Superior temporal gyrus (tissue), 1 donor: ENCODE data around the gene ANKRD33B.
"Not testable (repeated sequence)": the region's sequence is repeated elsewhere in the genome, so short reads cannot be mapped to it uniquely, and the experiment has no call there.

Experiments
- DNase-seq: peaks from one replicate; pipeline ENCODE4 v3.0.0-alpha.2; 2016; ENCODE audit errors: extremely low spot score

Gene ANKRD33B

DNA sequence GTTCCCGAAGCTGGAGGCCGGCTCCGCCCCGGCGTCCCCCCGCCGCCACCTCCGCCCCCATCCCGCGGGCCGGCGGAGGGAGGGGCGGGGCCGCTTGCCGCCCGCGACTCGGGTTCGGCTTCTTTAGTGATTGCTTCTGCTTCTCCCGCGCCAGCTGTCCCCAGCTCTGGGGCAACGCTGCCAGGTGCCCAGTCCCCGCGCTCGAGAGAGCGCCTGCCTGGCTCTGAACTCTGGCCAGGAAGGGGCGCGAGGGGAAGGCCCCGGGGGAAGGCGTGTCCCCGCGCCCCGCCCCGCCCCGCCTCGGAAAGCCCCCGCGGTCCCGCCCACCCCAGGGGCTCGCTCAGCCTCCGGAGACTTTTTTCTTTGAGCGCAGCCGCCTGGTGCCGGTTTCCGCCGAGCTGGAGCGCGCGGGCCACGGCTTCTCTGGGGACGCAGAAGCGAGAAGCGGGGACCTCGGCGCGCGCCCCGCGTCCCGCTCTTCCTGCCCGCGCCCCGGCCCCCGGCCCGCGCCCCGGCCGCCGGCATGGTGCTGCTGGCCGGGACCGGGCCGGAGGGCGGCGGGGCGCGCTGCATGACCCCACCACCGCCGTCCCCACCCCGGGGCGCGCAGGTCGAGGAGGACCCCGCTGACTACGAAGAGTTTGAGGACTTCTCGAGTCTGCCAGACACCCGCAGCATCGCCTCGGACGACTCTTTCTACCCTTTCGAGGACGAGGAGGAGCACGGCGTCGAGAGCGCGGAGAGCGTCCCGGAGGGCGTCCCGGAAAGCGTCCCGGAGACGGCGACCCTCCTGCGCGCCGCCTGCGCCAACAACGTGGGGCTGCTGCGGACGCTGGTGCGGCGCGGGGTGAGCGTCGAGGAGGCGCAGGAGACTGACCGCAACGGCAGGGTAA, at the start of gene ANKRD33B:
Gene ANKRD33B, plus strand, starts transcription at position 126 of the 893 bp plus-strand sequence. Its CDS starts 398 bp downstream, at position 524.
- DNase-seq: no peak

DNA sequence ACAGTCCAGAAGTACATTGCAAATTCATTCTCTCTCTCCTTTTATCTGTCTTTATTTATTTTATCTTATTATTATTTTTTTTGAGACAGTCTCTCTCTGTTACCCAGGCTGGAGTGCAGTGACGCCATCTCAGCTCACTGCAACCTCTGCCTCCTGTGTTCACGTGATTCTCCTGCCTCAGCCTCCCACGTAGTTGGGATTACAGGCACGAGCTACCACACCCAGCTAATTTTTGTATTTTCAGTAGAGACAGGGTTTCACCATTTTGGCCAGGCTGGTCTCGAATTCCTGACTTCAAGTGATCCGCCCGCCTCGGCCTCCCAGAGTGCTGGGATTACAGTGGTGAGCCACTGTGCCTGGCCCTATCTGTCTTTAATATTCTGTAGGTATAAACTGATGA, 49.3 kb upstream of the ANKRD33B start:
- not testable (repeated sequence) for DNase-seq

DNA sequence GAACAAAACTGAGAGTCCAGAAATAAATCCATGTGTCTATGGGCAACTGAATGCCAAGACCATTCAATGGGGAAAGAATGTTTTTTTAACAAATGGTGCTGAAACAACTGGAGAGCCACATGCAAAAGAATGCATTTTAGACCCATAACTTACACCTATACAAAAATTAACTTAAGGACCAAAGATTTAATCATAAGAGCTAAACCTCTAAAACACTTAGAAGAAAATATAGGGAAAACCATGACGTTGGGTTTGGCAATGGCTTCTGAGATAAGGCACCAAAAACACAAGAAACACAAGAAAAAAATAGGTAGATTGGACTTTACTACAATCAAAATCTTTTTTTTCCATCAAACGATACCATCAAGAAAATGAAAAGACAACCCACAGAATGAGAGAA, 48.4 kb upstream of the ANKRD33B start:
- no peak for DNase-seq

DNA sequence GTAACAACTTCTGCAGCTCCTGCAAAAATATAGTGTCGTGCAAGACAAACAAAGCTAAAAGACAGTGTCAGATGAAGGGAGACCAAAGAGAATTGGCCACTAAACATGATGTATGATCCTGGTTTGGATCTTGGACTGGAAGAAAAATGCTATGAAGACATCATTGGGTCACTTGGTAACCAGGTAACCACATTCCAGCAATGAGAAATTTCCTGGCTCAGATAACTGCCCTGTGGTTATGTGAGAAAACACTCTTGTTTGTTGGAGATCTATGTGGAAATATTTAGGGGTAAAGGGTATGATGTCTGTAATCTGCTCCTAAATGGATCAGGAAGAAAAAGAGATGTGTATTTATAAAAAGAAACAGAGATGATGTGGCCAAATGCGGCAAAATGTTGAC, 45.5 kb upstream of the ANKRD33B start:
- DNase-seq: no peak

DNA sequence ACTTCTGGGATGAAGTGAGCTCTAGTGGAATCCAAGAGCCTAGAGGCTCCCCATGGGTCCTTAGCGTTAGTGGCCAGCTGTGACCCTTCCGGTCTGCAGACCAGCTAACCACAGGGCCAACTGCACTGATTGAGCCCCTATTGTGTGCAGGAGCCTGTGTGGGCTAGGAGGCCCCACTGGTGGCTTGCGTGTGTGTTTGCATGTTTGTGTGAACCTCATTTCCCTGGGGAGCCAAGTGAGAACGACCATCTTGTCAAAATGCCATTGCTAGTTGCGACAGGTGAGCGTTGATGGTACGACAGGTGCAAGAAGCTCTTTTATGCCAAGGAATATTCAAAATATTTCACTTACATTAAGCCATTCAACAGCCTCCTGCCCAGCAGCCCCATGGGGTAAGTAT, 44.1 kb upstream of the ANKRD33B start:
- DNase-seq: no peak

DNA sequence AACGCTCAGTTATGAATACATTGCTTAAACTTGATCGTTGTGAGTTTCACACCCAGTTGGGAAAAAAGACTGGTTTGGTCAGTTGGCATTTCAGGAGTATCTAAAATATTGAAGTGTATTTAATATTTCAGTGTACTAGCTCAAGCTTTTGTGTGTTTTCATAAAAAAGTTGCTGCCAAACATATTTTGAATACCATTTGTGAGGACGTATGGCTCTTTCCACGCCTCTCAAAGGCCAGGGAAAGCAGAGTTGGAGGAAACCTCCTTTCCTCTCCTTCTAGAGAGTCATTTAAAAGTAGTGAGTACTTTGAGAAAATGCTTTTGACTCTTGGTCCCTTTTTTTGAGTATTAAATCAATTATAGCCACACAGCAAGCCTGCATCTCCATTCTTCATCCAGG, 43.2 kb upstream of the ANKRD33B start:
- DNase-seq: no peak

DNA sequence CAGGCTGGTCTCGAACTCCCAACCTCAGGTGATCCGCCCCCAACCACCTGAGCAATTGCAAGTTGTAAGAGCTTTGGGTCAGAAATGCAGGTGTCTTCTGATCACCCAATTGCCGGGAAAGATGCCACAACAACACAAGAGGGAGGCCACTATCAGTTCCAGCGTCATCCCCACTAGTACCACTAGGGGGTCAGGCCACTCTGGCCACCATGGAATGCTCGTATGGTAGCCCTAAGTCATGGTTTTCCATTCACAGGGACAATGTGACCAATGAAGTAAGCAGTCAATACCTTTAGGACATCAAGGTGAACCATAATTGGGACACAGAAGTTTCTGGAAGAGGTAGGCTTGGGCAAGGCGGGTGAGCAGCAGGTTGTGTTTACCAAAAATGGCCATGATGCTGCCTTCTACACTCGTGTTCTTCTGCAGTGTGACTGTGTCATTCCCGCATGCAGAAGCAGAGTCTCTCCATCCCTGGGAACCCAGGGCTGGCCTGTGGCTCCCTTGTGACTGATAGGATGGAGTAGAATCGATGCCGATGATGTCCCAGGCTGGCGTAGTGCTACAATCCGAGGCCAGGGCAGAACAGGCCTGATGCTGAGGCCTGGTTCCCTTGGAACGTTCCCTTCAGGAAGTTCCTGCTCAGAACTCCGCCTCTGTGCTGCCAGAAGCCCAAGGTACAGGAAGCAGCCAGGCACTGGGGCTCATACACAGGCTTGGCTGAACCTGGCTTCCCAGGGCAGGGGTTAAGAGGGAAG, 42.2 kb upstream of the ANKRD33B start:
- DNase-seq: no peak

DNA sequence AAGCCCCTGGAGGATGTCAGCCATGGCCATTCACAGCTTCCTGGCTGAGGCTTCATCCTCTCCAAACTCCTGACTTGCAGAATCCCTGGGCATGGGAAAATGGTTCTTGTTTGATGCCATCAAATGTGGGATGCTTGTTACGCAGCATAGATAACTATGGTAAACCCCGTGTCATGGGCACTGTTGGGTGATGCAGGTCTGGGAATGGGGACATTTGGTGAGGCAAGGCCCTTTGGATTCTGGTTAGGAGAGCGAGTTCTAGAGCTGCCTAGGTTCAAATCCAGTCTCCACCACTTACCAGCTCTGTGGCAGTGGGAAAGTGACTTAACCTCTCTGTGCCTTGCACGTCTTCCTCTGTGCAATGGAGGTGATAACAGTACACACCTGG, 41.7 kb upstream of the ANKRD33B start:
- DNase-seq: no peak

DNA sequence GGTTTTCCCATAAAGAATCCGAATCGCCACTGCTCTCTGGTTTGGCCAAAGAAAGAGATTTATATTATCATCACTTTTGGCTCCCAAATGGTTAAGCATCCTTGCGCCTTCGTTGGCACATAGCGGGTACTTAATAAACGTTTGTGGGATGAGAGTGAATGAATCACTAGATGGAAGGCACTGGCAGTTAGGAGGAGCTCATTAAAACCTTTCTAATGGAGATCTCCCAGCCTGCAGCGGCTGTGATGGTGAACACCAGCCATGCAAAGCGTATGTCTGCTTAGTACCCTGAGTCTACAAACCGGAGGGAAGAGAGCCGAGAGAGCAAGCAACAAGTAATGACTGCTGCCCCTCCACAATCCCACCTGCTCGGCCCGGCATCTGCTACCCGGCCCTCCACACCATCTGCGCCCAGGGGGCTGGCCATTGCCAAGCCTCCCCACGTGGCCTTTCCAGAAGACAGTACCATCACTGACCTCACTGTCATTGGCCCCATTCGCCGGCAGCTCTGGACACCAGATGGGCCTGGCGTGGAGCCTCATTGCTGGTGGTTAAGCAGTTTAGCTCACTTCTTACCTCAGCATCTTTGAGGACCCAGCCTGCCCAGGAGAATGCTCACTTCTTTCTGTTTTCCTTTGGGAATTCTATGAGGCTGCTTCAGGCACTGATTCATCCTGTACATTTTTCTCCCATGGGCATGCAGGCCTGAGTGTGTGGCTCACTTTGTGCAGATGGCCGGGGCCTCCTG, 39.3 kb upstream of the ANKRD33B start:
- peak; percentile 83 for DNase-seq

DNA sequence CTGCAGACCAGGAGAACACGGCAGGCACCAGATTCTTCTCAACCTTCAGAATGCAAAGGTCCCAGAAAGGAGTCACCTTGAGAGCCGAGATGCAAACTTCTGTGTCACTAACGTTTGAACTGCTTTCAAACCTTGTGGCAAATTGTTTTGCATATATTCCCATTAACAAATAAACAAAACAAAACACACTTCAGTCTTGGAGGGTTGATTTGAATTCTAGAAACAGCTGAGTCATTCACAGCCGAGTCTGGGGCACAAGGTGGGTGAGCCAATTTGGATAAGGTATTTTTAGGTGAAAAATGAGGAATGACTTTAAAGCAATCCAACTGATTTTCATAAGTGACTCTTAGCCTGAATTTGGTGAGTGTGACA, 38.8 kb upstream of the ANKRD33B start:
- DNase-seq: no peak

DNA sequence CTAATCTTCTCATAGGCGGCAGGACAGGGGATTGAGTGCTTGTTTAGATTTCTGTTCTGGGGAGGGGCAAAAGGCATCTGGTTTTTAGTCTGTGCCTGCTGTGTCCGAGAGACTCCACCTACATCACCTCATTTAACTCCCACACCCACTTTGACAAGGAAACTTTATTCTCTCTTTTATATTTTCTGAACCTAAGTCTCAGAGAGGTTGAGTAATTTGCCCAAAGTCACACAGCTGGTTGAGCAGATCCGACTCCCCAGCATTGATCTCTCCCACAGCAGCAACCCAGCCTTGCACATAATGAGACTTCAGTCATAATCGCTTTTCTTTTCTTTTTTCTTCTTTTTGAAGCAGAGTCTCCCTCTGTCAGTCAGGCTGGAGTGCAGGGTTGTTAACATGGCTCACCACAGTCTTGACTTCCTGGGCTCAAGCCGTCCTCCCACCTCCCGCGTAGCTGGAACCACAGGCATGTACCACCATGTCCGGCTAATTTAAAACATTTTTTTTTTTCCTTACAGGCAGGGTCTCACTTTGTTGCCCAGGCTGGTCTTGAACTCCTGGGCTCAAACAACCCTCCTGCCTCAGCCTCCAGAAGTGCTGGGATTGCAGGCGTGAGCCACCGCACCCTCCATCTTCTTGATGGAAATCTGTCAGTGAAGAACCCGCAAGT, 36.5 kb upstream of the ANKRD33B start:
- no peak for DNase-seq

DNA sequence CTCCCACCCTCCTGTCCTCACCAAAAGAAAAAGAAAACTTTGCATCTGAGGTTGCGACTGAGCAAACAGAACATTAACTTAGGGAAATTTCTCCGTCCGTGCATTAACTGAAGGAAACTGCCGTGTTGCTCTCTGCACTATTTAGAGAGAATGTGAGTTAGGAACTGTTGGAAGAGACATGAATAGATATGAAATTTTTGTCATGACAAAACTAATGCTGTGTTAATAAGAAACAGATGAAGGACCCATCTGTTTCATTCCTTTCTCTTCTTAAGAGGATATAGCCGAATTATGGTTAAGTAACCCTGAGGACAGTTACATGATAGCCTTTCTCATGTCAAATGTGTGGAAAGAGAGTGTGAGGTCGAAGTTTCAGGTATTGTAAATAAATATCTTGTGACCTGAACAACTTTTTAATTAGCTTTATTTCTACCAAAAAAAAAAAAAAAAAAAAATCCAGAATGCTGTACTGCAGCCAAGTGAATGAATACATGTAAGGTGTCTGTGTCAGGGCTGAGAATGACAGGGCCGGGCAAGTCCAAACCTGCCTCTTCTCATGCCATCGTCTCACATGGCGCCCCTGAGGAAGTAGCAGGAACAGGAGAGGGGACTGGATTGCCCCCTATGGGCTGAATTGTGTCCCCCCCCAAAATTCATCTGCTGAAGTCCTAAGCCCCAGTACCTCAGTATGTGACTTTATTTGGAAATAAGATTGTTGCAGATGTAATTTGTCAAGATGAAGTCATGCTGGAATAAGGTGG, 35.6 kb upstream of the ANKRD33B start:
- peak; percentile 21 for DNase-seq

DNA sequence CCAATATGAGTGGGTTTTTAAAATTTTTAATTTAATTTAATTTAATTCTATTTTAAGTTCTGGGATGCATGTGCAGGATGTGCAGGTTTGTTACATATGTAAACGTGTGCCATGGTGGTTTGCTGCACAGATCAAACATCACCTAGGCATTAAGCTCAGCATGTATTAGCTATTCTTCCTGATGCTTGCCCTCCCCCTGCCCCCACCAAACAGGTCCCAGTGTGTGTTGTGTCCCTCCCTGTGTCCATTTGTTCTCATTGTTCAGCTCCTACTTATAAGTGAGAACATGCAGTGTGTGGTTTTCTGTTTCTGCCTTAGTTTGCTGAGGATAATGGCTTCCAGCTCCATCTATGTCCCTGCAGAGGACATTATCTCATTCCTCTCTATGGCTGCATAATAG, 35.0 kb upstream of the ANKRD33B start:
- DNase-seq: no peak

DNA sequence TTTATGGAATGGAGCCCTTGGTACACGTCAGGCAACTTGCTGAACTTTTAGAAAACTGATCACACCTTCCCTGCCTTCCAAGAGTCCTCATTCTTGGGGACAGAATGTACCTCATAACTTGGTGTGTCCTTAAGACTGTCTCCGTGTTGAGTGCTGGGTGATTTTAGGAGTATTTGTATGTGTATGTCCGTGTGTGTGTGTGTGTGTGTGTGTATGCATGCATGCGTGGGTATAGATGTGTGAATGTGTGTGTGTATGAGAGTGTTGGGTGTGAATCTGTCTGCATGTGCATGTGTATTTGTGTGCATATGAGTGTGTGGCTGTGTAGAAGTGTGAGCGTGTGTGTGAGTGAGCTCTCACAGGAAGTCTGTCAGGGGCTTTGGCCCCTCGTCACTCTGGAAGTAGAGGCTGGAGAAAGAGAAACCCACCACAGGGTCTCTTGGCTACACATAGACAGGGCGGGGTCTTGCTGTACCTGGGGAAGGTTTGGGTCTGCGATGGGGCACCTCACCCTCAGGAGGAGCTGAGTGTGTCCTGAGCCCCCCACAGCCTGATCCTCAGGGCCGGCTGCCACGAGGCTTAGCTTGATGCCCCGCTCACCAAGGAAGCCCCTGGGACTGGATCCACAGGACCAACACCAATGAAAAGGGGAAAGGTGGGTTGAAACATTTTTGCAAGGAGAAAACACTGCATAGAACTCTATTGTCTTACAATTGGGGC, 33.1 kb upstream of the ANKRD33B start:
- DNase-seq: no peak

DNA sequence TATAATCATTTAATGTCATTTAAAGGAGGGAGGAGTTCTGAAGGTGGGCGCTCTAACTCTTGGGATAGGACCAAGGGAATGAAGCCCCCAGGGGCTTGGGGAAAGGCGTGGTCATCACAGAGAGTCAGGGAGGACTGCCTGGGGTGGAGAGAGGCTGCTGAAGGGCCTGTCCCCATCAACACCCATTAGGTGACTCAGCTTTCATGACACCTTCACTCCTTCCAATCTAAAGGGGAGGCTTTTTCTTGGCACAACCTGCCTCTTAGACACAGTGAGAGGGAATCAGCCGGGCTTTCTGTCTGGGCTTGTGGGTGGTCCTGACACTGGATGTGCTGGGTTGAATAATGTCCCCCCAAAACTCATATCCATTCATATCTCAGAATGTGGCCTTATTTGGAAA, 31.4 kb upstream of the ANKRD33B start:
- no peak for DNase-seq

DNA sequence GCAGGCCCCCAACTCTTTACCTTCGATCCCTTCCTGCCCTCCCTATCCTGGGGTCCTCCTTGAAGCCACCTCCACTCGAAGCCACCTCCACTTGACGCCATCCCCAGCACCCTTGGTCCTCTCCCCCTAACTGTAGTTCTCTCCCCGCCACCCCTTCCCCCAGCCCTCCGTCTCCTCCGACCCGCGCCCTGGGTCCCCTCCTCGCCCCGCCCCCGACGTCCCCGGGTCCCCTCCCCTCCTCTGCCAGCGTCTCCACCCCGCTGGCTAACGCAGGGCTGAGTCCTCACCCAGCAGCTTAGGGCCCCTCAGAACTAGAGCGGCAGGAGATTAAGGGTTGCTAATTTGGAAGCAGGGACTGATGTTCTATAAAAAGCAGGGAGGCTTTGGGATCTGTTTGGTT, 30.6 kb upstream of the ANKRD33B start:
- no peak for DNase-seq

DNA sequence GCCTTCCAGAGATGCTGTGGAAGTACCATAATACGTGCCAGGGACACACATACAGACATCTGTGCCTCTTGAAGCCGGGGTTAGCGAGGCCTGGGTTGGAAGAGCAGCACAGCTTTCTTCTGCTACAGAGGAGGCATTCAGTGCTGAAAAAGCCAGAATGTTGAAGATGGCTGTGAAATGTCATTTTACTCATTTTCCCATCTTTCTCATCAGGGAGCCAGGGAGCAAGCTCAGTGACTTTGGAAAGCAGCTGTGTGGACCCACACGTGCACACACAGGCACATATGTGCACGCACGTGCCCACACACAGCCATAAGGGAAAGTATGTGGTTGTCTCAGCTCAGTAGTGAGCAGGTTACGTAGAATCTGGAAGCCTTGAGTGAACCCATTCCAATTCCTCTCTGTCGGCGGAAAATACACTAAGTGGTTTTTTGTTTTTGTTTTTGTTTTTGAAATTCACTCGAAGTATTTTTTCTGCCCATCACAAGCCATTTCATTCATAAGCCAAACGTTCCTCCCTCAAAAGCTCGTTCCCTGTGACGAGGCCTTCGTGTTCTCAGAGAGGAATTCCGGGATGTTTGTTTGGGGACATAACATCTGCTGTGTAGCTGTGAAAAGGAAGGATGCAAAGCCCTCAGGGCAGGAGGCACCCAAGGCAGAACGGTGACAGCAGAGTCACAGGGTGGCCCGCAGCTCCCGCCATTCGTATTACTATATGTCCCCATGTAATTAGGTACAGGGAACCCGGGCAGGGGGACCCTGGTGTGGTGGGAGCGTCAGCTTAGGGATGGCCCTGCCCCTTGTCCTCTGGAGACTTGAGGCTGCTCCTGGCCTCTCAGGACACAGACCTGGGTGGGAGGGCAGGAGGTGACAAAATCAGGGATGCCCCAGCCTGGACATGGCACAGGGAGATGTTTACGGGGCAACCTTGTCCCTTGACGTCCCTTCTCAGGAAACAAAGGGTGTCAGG, 29.0 kb upstream of the ANKRD33B start:
- peak; percentile 54 for DNase-seq

DNA sequence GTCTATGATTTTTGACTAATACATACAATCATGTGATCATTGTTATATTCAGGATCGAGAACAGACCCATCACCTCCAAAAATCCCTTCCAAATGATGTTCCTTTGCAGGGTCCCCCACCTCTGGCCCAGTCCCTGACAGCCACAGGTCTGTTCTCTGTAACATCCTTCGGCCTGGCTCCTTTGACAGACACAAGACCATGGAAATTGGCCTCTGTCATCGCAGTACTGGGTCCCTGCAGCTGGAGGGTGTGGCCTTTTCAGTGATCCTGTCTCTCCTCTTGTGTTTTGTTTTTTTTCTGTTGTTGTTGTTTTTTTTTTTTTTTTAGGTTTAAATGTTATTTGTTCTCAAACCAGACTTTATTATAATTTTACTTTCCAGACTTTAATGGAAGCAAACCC, 27.4 kb upstream of the ANKRD33B start:
- no peak for DNase-seq

DNA sequence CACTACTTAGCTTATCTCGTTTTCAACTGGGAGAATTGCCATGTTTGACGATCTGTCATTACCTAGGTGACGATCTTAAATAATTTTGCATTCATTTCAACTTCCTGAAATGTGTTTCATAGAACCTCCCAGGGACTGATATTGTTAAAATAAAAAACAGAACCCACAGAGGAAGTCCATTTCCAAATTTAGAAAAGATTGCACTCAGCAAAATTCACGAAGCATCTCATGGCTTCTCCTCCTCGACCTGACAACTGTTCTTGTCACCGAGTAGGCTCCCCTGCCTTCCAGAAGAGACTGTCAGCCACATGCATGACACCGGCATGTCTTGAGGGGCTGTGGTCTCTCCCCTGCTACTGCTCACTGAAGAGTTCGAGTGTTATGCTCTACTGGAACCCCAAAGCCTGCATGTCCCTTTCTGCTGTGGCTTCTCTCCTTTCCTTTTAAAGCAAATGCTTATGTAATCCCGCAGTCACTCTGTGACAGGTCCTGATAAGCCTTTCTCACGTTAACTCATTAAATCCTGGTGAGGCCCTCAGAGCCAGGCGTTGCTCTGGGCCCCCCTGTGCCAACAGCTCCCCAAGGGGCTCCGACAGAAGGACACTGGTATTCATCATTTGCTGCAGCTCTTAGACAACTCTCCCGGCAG, 26.8 kb upstream of the ANKRD33B start:
- DNase-seq: peak; percentile 51
